ENCODE measurements around the gene MYO16.

The MYO16 gene

DNA sequence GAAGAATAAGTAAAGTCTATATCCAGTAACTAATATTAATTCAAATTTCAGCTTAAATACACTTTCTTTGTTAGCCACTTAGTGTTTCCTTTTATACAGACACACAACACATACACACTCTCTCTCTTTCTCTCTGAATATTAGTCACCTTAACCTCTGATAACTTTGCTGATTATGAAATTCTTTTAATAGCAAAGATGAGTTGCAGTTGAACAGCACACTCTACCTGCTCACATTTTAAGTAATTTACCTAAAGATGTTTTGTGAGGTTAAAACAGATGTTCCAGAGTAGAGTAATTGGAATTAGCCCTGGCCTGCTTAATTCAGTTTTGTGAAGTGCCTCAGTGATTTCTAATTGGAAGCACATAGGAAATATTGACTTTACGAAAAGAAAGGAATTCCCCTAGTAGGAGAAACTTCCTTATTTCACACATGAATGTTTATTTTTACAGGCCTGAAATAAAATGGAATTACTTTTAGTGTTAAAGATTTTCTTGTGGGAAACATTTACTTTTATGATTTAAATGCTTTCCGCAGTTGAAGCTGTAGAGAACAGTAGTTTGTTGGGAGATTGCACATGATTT is 184.3 kb downstream of the MYO16 start:
- DNase-seq, result no peak

DNA sequence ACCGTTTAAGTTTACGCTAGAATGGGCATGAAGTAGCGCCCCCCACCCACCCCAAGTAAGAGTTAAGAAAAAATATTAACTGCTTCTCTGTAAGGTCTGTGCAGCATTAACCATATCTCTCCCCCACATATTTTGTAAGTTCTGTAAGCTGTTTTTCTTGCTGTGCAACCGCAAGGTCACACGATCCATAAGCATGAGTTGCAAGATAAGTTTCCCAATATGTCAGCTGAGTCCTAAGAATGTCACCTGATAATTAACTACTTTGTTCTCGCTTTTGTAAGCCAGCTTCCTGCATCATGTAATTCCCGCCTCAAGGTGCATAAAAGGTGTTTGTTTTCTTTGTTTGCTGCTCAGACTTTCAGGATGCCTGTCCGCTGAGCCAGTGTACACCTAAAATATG is 187.0 kb downstream of the MYO16 start:
- no peak for DNase-seq

DNA sequence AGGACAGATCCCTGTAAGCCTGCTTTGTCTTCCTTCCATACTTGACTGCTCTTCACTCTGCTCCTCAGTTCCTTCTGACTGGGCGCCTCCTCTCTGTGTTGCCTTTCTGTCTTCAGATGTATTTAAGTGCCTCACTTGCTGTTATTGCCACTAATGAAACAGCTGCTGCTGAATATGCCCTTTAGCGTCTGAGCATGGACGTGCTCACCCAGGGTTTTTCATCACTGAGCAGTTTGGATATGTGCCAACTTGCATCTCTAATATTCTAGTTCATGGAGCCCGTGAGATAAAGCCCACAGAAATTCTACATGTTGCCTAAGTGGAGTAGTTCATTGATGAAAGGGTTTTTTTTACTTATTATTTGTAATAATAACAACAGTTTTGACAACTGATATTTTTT is 198.2 kb downstream of the MYO16 start:
- peak; percentile 18 for DNase-seq

DNA sequence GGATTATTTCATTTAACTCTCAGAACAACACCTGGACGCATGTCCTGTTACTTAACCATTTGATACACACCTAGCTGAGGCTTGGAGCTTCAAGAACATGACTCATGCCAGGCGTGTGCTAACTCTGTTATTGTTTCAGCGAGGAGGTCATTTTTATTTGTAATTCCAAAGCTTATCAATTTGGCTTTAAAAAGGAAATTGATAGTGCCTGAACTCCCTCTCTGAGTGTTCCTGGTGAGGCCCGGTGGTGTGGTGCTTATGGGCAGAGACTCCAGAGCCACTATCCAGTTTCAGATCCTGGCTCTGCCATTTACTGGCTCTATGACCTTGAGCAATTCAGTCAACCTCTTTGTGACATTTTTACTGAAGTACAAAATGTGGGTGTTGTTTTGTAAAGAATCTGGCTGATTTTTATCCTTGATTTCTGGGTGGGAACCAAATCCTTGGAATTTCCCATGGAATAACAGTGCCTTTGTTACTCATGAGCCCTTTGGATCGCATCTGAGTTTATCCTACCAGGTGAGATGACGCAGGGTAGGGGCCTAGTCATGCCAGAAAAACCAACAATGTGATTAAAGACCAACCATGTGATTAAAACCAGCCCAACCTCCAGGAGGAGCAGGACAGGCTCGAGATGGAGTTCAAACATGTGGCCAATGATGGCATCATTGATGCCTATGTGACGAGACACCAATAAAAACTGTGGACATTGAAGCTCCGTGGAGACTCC is 198.8 kb downstream of the MYO16 start:
- no peak for DNase-seq

DNA sequence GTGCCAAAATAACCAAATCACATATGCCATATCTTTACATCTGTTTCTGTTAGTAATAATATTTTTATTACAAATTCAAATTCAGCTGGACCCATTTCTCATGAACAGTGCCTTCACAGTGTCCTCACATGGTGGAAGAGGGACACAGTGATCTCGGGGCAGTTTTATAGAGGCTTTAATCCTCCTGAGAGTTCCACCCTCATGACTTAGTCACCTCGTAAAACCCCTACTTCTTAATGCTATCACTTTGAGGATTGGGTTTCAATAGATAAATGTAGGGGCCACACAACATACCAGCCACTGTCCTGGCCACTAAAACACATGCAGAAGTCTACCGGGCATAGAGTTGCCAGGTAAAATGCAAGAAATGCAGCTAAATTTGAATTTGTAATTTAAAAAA is 201.5 kb downstream of the MYO16 start:
- no peak for DNase-seq

DNA sequence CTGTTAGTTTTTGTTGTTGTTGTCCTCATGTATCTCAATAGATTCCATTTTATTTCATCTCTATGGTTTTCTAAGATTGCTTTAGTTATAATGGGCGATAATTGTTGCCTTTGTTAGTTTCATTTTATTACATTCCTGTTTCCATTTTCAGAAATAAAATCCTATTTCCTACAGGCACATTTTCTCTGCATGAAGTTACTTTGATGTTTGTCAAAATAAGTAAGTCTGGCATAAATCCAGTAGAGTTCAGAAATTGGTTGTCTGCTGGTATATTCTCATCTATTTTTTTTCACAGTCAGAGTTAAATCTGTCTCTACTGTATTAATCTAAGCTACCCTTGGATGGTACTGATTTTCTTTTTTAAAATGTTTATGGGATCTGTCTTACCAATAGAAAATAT is 204.1 kb downstream of the MYO16 start:
- no peak for DNase-seq

DNA sequence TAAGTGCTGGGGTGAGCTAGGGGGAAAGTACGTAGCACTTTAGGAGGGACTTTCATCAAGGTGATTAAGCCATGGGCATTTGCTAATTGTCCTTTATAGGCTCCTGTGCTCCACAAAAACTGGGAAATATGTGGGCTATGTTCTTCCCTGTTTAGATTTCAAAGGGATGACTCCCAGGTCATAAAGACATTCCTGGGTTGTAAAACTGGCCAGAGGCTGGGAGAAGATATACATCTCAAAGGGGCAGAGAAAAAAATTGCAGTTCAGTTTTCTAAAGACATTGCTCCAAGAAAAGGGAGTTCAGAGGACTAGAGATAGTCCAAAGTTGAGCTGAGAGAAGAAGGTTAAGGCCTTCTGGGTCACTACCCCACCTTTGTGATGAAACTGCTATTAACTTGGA is 204.8 kb downstream of the MYO16 start:
- DNase-seq, result no peak

DNA sequence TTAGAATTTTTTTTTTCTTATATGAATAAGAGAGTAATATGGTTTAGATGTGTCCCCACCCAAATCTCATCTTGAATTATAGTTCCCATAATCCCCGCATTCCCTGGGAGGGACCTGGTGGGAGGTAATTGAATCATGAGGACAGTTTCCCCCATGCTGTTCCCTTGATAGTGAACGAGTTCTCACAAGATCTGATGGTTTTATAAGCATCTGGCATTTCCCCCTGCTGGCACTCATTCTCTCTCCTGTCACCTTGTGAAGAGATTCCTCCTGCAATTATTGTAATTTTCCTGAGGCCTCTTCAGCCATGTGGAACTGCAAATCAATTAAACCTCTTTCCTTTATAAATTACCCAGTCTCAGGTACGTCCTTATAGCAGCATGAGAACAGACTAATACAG is 205.7 kb downstream of the MYO16 start:
- DNase-seq, result no peak

DNA sequence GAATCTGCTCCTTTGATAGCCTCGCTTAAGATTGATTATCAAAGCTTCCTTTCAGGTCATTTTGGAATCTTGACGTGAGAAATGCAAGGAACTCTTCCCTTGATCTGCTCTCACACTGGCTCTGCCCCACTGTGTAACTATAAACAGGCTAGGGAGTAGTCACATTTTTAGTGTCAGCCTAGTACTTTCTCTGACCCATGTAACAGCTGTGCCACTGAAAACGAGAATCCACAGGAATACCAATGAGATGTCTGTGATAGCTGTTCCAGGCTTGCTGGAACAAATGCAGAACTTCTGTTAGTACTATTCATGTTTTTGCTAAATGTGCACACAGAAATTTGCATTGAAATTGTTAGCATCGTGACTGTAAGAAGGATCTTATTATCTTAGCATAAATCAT is 221.3 kb downstream of the MYO16 start:
- DNase-seq, result no peak

DNA sequence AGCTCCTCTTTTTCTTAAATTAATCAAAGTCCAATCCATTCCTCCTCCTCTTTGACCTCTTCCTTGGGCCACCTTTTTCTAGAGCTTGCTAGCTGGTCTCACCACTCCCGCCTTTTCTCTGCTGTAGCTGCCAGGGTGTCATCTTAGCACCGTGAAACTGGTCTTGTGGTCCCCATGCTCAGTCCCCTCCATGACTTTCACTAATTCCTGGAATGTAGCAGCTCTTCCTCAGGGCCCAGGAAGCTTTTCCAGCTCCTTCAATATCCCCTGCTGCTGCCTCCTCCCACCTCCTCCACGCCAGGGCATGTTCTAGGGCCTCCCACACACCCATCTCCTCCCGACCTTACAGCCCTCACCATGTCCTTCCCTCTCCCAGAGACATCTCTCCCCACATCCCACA is 222.2 kb downstream of the MYO16 start:
- no peak for DNase-seq

DNA sequence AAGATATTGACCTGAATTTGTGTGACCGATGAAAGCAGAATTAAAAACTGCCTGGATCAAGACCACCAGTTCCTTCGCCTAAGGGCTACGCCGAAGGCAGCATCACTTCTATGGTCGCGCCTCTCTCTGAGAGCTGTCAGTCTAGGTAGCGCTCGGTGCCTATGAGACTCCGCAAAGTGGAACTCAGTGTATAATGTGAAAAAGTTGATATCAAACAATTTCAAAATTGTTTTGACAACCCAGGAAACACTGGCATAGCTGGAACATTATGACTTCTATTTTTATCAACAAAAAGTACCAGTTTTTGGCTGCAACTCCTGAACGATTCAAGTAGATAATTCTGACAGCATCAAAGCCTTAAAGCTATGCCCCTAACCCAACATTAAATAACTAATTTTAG is 223.6 kb downstream of the MYO16 start:
- DNase-seq, result no peak

DNA sequence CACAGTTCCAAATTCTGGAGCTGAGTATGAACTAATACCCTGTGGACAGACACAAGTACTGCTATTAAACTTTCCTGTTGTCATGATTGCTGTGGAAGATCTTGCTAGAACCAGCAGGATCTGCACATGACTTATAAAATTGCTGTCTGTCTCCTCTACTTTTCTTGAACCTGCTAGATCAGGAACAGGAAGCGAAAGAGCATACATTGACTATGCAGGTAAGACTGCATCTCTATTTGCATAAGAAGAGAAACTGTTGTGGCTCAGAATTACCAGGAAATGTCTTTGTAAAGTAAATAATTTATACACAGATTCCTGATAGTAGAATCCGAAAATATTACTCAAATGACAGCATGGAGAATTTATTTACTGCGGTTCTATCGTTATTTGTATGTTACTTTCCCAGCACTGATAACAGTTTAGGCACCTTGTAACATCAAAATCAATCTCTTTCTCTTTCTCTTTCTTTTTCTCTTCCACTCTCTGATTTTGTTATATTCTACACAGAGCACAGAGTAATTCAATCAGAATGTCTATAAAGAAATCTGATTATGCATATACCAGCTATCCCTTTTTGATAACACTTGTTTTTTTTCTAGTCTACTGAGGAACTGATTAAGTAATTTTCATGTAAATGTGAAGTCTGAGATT is 226.5 kb downstream of the MYO16 start:
- DNase-seq, result no peak

DNA sequence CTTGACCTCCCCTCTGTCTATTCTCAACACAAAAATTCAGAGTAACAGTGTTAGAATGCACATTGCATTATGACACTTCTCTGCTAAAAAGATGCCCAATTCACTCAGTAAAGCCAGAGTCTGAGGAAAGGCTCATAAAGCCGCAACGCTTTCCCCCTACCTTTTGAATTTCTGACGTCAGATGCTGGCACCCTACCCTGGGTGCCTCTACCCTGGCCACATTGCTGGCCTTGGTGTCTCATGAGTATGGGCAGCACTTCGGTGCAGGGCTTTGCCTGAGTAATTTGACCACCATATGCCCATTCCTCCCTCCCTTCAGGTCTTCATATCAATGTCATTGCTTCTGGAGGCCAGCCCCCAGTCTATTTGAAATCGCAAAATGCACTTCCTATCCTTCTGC is 229.3 kb downstream of the MYO16 start:
- no peak for DNase-seq

DNA sequence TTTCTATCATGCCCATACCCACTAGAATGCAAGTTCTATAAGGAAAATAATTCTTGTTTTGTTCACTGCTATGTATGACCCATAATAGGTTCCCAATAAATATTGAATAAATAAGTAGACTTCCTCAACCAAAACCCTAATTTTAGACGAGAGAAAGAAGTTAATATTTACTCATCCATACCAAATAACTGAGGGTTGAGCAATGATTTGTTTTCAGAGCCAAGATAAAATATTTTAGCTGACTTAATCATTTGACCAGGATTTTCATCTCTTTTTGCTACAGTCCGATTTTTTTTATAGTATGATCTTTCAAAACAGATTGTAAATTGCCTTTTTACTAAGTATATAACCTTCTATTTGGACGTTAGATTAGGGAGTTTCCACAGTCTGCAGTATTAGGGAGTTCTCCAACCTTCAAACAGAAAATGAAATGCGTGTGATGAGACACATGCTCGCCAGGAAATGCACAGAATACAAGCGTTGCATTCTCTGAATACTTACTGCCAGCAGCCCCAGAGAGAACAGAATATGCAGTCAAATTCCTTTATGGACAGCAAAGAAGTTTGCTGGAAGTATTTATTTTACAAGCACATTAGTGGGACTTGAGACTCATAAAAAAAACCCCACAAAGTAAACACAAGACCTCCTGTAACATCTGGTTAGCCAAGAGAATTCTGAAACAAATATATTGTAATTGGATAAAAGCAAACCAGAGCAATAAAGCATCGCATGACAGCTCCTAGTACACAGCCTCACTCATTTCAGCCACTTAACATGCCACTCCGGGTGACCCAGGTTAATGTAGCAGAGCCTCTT is 230.0 kb downstream of the MYO16 start:
- DNase-seq, result no peak

DNA sequence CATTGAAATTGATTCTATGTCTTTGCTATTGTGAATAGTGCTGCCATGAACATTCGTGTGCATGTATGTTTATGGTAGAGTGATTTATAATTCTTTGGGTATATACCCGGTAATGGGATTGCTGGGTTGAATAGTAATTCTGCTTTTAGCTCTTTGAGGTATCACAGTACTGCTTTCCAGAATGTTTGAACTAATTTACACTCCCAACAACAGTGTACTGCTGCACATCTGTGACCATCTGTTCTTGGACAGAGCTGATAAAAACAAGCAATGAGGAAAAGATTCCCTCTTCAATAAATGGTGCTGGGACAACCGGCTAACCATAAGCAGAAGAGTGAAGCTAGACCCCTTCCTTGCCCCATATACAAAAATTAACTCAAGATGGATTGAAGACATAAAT is 231.0 kb downstream of the MYO16 start:
- DNase-seq, result no peak

DNA sequence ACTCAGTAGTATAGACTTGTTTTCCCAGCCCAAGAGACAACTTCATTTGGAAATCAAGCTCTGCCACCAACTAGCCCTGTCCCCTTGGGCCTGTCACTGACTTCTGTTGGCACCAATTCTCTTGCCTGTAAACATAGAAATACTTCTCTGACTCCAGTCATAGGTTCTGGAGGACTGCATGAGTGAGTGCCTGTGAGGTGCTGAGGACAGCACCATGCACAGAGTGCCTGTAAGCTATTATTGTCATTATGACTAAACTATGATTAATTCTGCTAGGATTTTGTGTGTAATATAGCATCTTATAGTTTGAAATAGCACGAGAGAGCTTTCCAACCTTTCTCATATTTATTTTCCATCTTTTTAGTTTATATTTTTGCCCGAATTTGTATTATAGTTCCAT is 247.9 kb downstream of the MYO16 start:
- no peak for DNase-seq

DNA sequence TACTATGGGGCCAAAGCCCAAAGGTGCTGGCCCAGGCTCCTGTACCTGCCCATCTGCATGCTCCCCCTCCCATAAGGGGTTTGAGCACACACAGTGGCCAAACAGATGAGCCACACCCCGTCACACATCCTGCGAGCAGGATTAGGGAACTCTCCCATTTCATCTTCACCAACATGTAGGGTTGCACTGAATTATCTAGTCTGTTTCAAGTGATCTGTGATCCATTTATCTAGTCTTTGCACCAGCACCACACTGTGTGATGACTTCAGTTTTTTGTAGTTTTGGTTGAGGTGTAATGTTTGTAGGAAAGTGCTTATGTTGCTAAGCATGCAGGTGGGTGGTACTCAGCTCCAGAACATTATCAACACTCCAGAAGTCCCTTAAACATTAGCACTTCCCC is 249.3 kb downstream of the MYO16 start:
- DNase-seq, result no peak

DNA sequence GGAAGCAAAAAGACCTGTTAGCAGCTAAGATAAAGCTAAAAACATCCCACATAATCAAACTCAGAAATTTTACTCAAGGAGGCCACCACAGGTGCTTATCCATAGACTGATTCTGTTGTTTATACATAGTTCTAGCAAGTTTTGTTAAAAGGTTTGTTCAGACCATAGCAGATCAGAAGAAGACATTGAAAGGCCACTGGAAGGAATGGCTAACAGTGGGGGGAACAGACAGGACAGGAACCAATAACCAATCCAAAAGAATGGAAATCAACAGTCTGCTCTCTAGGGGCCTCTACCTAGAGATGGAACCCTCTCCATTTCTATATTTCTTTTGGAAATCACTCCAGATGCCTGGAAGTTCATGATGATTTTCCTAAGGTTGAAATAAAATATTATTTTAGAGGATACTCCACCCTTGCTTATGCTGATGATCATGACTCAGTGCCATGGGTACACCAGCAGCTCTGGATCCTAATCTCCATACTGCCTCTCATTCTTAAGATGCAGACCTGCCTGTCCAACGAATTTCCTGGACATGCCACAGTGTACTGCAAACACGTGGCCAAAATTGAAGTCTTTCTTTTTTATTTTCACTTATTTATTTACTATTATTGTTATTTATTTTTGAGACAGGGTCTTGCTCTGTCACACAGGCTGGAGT is 260.0 kb downstream of the MYO16 start:
- DNase-seq, result no peak

DNA sequence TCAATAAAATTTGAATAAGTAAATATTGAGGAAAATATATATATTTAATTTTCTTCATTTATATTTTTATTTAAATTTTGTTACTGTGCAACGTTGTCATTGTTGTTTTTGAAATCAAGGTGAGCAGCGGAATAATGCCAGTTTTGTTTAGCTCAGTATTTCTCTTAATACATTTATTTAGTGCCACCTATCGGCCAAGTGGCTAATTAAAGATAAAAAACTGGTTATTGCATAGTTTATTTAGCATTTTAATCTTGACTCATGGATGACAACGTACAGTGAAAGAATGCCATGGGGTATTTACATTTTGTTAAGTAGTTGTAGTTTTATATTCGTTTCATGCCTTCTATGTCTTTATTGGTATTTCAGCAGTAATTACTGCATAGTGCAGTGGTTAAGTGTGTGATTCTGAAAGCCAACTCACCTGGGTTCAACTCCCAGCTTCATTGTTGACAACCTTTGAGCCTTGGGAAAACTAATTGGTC is 265.9 kb downstream of the MYO16 start:
- DNase-seq, result no peak

DNA sequence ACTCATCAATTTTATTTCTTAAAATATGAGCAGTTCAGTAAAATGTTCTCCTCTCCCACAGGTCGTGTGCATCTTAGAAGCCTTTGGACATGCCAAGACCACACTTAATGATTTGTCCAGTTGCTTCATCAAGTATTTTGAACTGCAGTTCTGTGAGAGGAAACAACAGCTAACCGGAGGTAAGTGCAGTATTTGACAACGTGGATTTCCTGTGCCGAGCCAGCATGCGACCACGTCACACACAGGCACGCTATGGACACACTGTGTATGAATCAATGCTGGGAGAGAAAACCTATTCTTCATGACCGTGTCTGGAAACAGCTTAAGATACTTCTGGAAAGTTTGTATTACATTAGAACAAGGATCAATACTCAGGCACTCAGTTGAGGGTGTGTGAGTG is 268.5 kb downstream of the MYO16 start:
- no peak for DNase-seq

DNA sequence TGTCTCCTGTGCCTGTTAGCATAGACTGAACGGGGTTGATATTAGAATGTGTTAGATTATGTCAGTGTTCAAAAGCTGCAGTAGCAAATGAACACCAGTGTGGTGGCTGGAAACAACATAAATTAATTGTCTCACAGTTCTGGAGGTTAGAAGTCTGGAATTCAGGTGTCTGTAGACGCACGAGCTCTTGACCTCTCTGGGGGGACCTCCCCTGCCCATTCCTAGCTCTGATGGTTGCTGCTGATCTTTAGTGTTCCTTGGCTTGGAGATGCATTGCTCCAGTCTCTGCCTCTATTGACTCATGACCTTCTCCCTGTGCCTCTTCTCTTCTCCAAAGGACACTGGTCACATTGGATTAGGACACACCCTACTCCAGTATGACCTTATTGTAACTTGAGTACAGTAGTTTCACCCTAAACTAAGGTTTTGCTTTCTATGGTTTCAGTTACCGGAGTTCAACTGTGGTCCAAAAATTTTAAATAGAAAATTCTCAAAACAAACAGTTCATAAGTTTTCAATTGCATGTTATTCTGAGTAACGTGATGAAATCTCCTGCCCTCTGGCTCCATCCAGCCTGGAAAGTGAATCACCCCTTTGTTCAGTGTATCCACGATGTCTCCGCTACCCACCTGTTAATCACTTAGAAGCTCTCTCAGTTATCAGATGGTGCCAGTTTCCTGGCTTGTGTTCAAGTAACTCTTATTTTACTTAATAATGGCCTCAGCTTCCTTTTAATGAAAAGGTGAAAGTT is 273.2 kb downstream of the MYO16 start:
- no peak for DNase-seq

DNA sequence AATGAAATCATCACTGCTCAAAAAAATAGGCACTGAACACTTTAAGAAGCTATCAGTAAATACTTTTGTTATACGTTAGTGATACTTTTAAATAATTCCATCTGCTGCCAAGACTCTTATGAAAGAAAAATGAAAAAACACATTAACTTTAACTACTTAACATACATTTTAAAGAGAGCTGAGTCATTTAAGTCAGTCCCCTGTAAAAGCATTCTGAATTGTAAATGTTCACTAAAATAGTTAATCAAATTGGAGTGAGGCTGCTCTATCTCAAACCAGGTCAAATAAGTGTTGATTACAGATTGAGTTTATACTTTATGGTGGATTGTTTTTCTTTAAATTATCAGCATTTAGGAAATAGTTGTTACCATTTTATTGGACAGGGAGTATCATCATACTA is 274.2 kb downstream of the MYO16 start:
- no peak for DNase-seq
